Lower lobe of right lung (tissue), 2 donors: ENCODE measurements around the gene GUCA2B. TPM values are rescaled to one million over a fixed set of nuclear protein-coding genes. Genes with fewer than 3 reads are reported as not detected.

Experiments
- ATAC-seq, 2 donors: fragments of 200-7000 bp; cut with Tn5 transposase; one replicate each; pipeline ENCODE4 v1.9.1; 2020 to 2022; ENCODE audit warnings: mild to moderate bottlenecking in 2 of 2, moderate library complexity in 2 of 2
- DNase-seq: peaks from one replicate; pipeline ENCODE4 v3.0.0-alpha.2; 2020
- H3K27ac ChIP-seq: fragments of 200-600 bp; one replicate; pipeline ENCODE4 v1.8.0; 2022
- H3K27me3 ChIP-seq: fragments of 200-600 bp; one replicate; pipeline ENCODE4 v1.8.0; 2022; ENCODE audit warnings: low read depth
- H3K36me3 ChIP-seq: fragments of 200-600 bp; one replicate; pipeline ENCODE4 v1.8.0; 2022; ENCODE audit warnings: mild to moderate bottlenecking
- H3K4me1 ChIP-seq: fragments of 200-600 bp; one replicate; pipeline ENCODE4 v1.8.0; 2022
- H3K4me3 ChIP-seq: fragments of 200-600 bp; one replicate; pipeline ENCODE4 v1.8.0; 2022; ENCODE audit warnings: mild to moderate bottlenecking
- H3K9me3 ChIP-seq: fragments of 200-600 bp; one replicate; pipeline ENCODE4 v1.8.0; 2022
- CTCF ChIP-seq: fragments of 200-600 bp; IDR thresholded peaks from one replicate; pipeline ENCODE4 v1.8.0; 2022; ENCODE audit warnings: antibody characterized with exemption, mild to moderate bottlenecking
- intact Hi-C: fragments of 100-400 bp; cut with DNase I; formaldehyde crosslinking; loops from one replicate; pipeline ENCODE4 v1.11.0; 2022
- total RNA-seq: library from RNA; stranded (reverse); fragmentation: NEBNext Ultra II Directional; extraction: Animal tissue kit (Norgen Biotek cat#: 25700); gene quantifications from one replicate; pipeline ENCODE4 v1.2.1, GENCODE V29; 2021
- donor health status: DM: no; HTN: yes; CAD: no; lungs with severe emphysema.

GUCA2B gene
- total RNA-seq, 1 donor from 2014 or later: not detected

- H3K36me3 ChIP-seq: peaks cover 12% of the 10 kb centered on the region
- intact Hi-C loops: no loop called here
- H3K4me3 ChIP-seq: no peak overlapping the region
- DNase-seq: no peak
- no peaks in the 10 kb centered on the region for H3K27me3 ChIP-seq
- no peak overlapping the region for H3K27ac ChIP-seq
- H3K4me1 ChIP-seq: peaks cover 41% of the 10 kb centered on the region
- no peaks in the 10 kb centered on the region for H3K9me3 ChIP-seq
- no peak for TF ChIP-seq CTCF
- no peak for ATAC-seq
Observed at GRCh38 chr1:42178249-42178648, 25.0 kb downstream of the GUCA2B start.

GRCh38 chr1:42179275-42179674, 26.1 kb downstream of the GUCA2B start:
- H3K4me3 ChIP-seq: no peak overlapping the region
- no peak for TF ChIP-seq CTCF
- H3K27me3 ChIP-seq: no peaks in the 10 kb centered on the region
- H3K27ac ChIP-seq: no peak overlapping the region
- H3K9me3 ChIP-seq: no peaks in the 10 kb centered on the region
- DNase-seq (no peak), ATAC-seq (no peak)
- peaks cover 31% of the 10 kb centered on the region for H3K4me1 ChIP-seq
- H3K36me3 ChIP-seq: peaks cover 20% of the 10 kb centered on the region
- intact Hi-C loops: no loop called here

- no peak for TF ChIP-seq CTCF
- no peak for DNase-seq
- Histone ChIP-seq H3K4me3 (no peak overlapping the region), H3K27ac (no peak overlapping the region), H3K9me3 (no peaks in the 10 kb centered on the region), H3K27me3 (no peaks in the 10 kb centered on the region), H3K36me3 (peaks cover 25% of the 10 kb centered on the region), H3K4me1 (peaks cover 31% of the 10 kb centered on the region)
- intact Hi-C loops: no loop called here
- no peak for ATAC-seq
Observed at GRCh38 chr1:42179900-42180329, 26.7 kb downstream of the GUCA2B start.

- no peak for ATAC-seq
- no peak for TF ChIP-seq CTCF
- peaks cover 31% of the 10 kb centered on the region for H3K4me1 ChIP-seq
- H3K27ac ChIP-seq: no peak overlapping the region
- intact Hi-C loops: no loop called here
- H3K4me3 ChIP-seq: no peak overlapping the region
- H3K27me3 ChIP-seq: no peaks in the 10 kb centered on the region
- peaks cover 41% of the 10 kb centered on the region for H3K36me3 ChIP-seq
- no peak for DNase-seq
- H3K9me3 ChIP-seq: no peaks in the 10 kb centered on the region
Observed at GRCh38 chr1:42181687-42182086, 28.5 kb downstream of the GUCA2B start.

GRCh38 chr1:42183210-42183956, 30.2 kb downstream of the GUCA2B start:
- no peaks in the 10 kb centered on the region for H3K27me3 ChIP-seq
- intact Hi-C loops: no loop called here
- H3K36me3 ChIP-seq: peaks cover 57% of the 10 kb centered on the region
- peaks cover 14% of the 10 kb centered on the region for H3K4me1 ChIP-seq
- no peak for TF ChIP-seq CTCF
- no peak overlapping the region for H3K4me3 ChIP-seq
- H3K27ac ChIP-seq: no peak overlapping the region
- DNase-seq (no peak), ATAC-seq (no peak)
- no peaks in the 10 kb centered on the region for H3K9me3 ChIP-seq
